ENCODE data around the gene USP48.

Gene USP48

GRCh38 chr1:21644906-21645305 is 138.0 kb downstream of the USP48 start:
- Histone ChIP-seq H3K27ac (ENCODE audit: extremely low read depth, low read depth, low read length) (no peak overlapping the region), H3K9me3 (ENCODE audit: control insufficient read depth, insufficient read depth, low read depth, low read length) (no peaks in the 10 kb centered on the region), H3K4me3 (ENCODE audit: low read depth, low read length) (no peak overlapping the region), H3K4me1 (ENCODE audit: control insufficient read depth, insufficient read depth, low read length) (no peaks in the 10 kb centered on the region), H3K36me3 (ENCODE audit: control insufficient read depth in 2 of 2, insufficient read depth in 1 of 2, low read length in 2 of 2) (no peaks in the 10 kb centered on the region)
- TF ChIP-seq ZNF266 (tag by site-specific recombination; IDR thresholded peaks at IDR 0.05; ENCODE audit: low read depth), result no peak
- TF ChIP-seq BCL6B (tag by site-specific recombination; IDR thresholded peaks at IDR 0.05), result no peak
- TF ChIP-seq ZBTB26 (tag by site-specific recombination; optimal IDR thresholded peaks at IDR 0.05), result no peak
- TF ChIP-seq ZNF837 (tag by site-specific recombination; IDR thresholded peaks at IDR 0.05), result no peak
- no peak for TF ChIP-seq ZNF16 (tag by site-specific recombination; IDR thresholded peaks at IDR 0.05; ENCODE audit: low read depth)
- no peak for TF ChIP-seq KLF10 (tag by site-specific recombination; IDR thresholded peaks at IDR 0.05)
- TF ChIP-seq ZNF623 (tag by site-specific recombination; IDR thresholded peaks at IDR 0.05), result no peak
- TF ChIP-seq ZNF449 (tag by site-specific recombination; IDR thresholded peaks at IDR 0.05), result no peak
- no peak for TF ChIP-seq GLIS2 (tag by site-specific recombination; IDR thresholded peaks at IDR 0.05)
- no peak for TF ChIP-seq ZNF221 (tag by site-specific recombination; IDR thresholded peaks at IDR 0.05; ENCODE audit: borderline replicate concordance)
- no peak for TF ChIP-seq MYNN (tag by site-specific recombination; IDR thresholded peaks at IDR 0.05; ENCODE audit: borderline replicate concordance)
- TF ChIP-seq ZNF677 (tag by site-specific recombination; IDR thresholded peaks at IDR 0.05), result no peak
- POLR2A ChIA-PET, result interaction anchor here (0.7 kb wide), 1 partner anchor 274 kb away, joined by 8 read pairs; no protein-coding TSS in a partner anchor
- CTCF ChIA-PET, result no interaction called here

GRCh38 chr1:21644348-21644747 is 138.6 kb downstream of the USP48 start:
- POLR2A ChIA-PET, result interaction anchor here (0.7 kb wide), 1 partner anchor 275 kb away, joined by 8 read pairs; no protein-coding TSS in a partner anchor
- CTCF ChIA-PET, result no interaction called here
- H3K27ac ChIP-seq (ENCODE audit: extremely low read depth, low read depth, low read length), result no peak overlapping the region
- no peak overlapping the region for H3K4me3 ChIP-seq (ENCODE audit: low read depth, low read length)
- no peaks in the 10 kb centered on the region for H3K9me3 ChIP-seq (ENCODE audit: control insufficient read depth, insufficient read depth, low read depth, low read length)
- peaks cover under 1% of the 10 kb centered on the region; the same call in 1 of the 2 replicates for H3K4me1 ChIP-seq (ENCODE audit: control insufficient read depth, insufficient read depth, low read length)
- H3K36me3 ChIP-seq (ENCODE audit: control insufficient read depth in 2 of 2, insufficient read depth in 1 of 2, low read length in 2 of 2), result no peaks in the 10 kb centered on the region
- TF ChIP-seq PRDM1 (tag by site-specific recombination; IDR thresholded peaks at IDR 0.05) (no peak), ZBTB20 (tag by site-specific recombination; IDR thresholded peaks at IDR 0.05) (no peak), ZNF621 (tag by site-specific recombination; IDR thresholded peaks at IDR 0.05) (no peak), ZBTB6 (tag by site-specific recombination; IDR thresholded peaks at IDR 0.05) (no peak), KLF9 (tag by site-specific recombination; IDR thresholded peaks at IDR 0.05; ENCODE audit: low read depth) (no peak), ZBTB26 (tag by site-specific recombination; optimal IDR thresholded peaks at IDR 0.05) (no peak), ZNF18 (tag by site-specific recombination; IDR thresholded peaks at IDR 0.05) (no peak), ZNF362 (tag by site-specific recombination; IDR thresholded peaks at IDR 0.05) (no peak), KLF1 (tag by site-specific recombination; IDR thresholded peaks at IDR 0.05) (no peak), ZNF529 (tag by site-specific recombination; IDR thresholded peaks at IDR 0.05; ENCODE audit: insufficient replicate concordance) (no peak), ZNF223 (tag by site-specific recombination; IDR thresholded peaks at IDR 0.05) (no peak), ZIC2 (tag by site-specific recombination; IDR thresholded peaks at IDR 0.05) (no peak), ZNF114 (tag by site-specific recombination; IDR thresholded peaks at IDR 0.05) (no peak), ZSCAN23 (tag by site-specific recombination; IDR thresholded peaks at IDR 0.05) (no peak), IKZF3 (tag by site-specific recombination; IDR thresholded peaks at IDR 0.05) (no peak), ZNF701 (tag by site-specific recombination; IDR thresholded peaks at IDR 0.05) (no peak)
